ENCODE results near the gene NDUFC1. TPM values are rescaled to one million over a fixed set of nuclear protein-coding genes. Genes with fewer than 3 reads are reported as not detected.
"Not testable (repeated sequence)": the region's sequence is repeated elsewhere in the genome, so short reads cannot be mapped to it uniquely, and the experiment has no call there.

Gene NDUFC1
- total RNA-seq, 1 donor from 2014 or later, result 222 TPM

- Histone ChIP-seq H3K27ac (replicated peaks) (no peak overlapping the region), H3K4me3 (no peak overlapping the region), H3K36me3 (no peaks in the 10 kb centered on the region), H3K4me1 (no peaks in the 10 kb centered on the region), H3K27me3 (ENCODE audit: low read depth) (no peaks in the 10 kb centered on the region), H3K9me3 (replicated peaks) (no peaks in the 10 kb centered on the region)
- intact Hi-C loops (cut with micrococcal nuclease), result no loop called here
- no peak for DNase-seq
- no peak for TF ChIP-seq CTCF (IDR thresholded peaks at IDR 0.05; ENCODE audit: borderline replicate concordance)
Observed at GRCh38 chr4:139256349-139256748, 45.9 kb downstream of the NDUFC1 start.

- H3K4me1 ChIP-seq; intact Hi-C loops (cut with micrococcal nuclease); H3K27ac ChIP-seq (replicated peaks); H3K27me3 ChIP-seq (ENCODE audit: low read depth); DNase-seq; H3K36me3 ChIP-seq; H3K9me3 ChIP-seq (replicated peaks); H3K4me3 ChIP-seq: not testable (repeated sequence)
Observed at GRCh38 chr4:139255581-139255980, 46.7 kb downstream of the NDUFC1 start.

GRCh38 chr4:139253713-139254112 is 48.6 kb downstream of the NDUFC1 start:
- Histone ChIP-seq H3K4me1 (no peaks in the 10 kb centered on the region), H3K9me3 (replicated peaks) (no peaks in the 10 kb centered on the region), H3K4me3 (no peak overlapping the region), H3K27ac (replicated peaks) (no peak overlapping the region), H3K27me3 (ENCODE audit: low read depth) (no peaks in the 10 kb centered on the region), H3K36me3 (no peaks in the 10 kb centered on the region)
- intact Hi-C loops (cut with micrococcal nuclease), result no loop called here
- DNase-seq, result no peak
- no peak for TF ChIP-seq CTCF (IDR thresholded peaks at IDR 0.05; ENCODE audit: borderline replicate concordance)

GRCh38 chr4:139253046-139253445 is 49.2 kb downstream of the NDUFC1 start:
- no peaks in the 10 kb centered on the region for H3K9me3 ChIP-seq (replicated peaks)
- intact Hi-C loops (cut with micrococcal nuclease), result no loop called here
- no peak for DNase-seq
- H3K27ac ChIP-seq (replicated peaks), result no peak overlapping the region
- no peak overlapping the region for H3K4me3 ChIP-seq
- no peaks in the 10 kb centered on the region for H3K4me1 ChIP-seq
- no peaks in the 10 kb centered on the region for H3K27me3 ChIP-seq (ENCODE audit: low read depth)
- no peaks in the 10 kb centered on the region for H3K36me3 ChIP-seq
- no peak for TF ChIP-seq CTCF (IDR thresholded peaks at IDR 0.05; ENCODE audit: borderline replicate concordance)

- no peak for TF ChIP-seq CTCF (IDR thresholded peaks at IDR 0.05; ENCODE audit: borderline replicate concordance)
- Histone ChIP-seq H3K4me3 (no peak overlapping the region), H3K27ac (replicated peaks) (no peak overlapping the region), H3K27me3 (ENCODE audit: low read depth) (no peaks in the 10 kb centered on the region), H3K36me3 (no peaks in the 10 kb centered on the region), H3K4me1 (no peaks in the 10 kb centered on the region), H3K9me3 (replicated peaks) (no peaks in the 10 kb centered on the region)
- intact Hi-C loops (cut with micrococcal nuclease), result no loop called here
- DNase-seq, result no peak
Observed at GRCh38 chr4:139247700-139248238, 54.5 kb downstream of the NDUFC1 start.

- H3K27me3 ChIP-seq (ENCODE audit: low read depth), result no peaks in the 10 kb centered on the region
- H3K27ac ChIP-seq (replicated peaks), result no peak overlapping the region
- DNase-seq, result no peak
- no peak overlapping the region for H3K4me3 ChIP-seq
- no peak for TF ChIP-seq CTCF (IDR thresholded peaks at IDR 0.05; ENCODE audit: borderline replicate concordance)
- no peaks in the 10 kb centered on the region for H3K4me1 ChIP-seq
- H3K36me3 ChIP-seq, result no peaks in the 10 kb centered on the region
- intact Hi-C loops (cut with micrococcal nuclease), result no loop called here
- no peaks in the 10 kb centered on the region for H3K9me3 ChIP-seq (replicated peaks)
Observed at GRCh38 chr4:139247241-139247640, 55.0 kb downstream of the NDUFC1 start.

Measured in left ventricle myocardium inferior (tissue), 1 donor.